H1 (cell line): ENCODE data around the gene LGI4. TPM values are rescaled to one million over a fixed set of nuclear protein-coding genes. Genes with fewer than 3 reads are reported as not detected.

Source experiments
- USF2 ChIP-seq: IDR thresholded peaks from 2 replicates; pipeline ENCODE4 v1.6.1; 2011; ENCODE audit warnings: low read length, improper control_type of control experiment
- polyA plus RNA-seq, 7 experiments: library from polyadenylated mRNA; depleted of rRNA in 3 of 7; stranded (reverse) in 5 of 7; unstranded in 2 of 7; fragments of >200 nt in 5 of 7; fragments of 200-250 nt in 2 of 7; gene quantifications; 1 replicate in 5 of 7; 2 replicates in 1 of 7; 4 replicates in 1 of 7; pipeline versions ENCODE4 v1.2.1 to v1.2.3, GENCODE V29; 2011 to 2013; ENCODE audit warnings: missing spikeins in 2 of 7, mixed read lengths in 2 of 7
- total RNA-seq: library from RNA; stranded (reverse); fragmentation: NEBNext Ultra II Directional; extraction: Animal tissue kit (Norgen Biotek cat#: 25700); gene quantifications from 2 replicates; pipeline ENCODE4 v1.2.1, GENCODE V29; 2021
- TF ChIP-seq, protein P1 (sequence below), 3 experiments: IDR thresholded peaks; 1 replicate in 2 of 3; 2 replicates in 1 of 3; pipeline versions ENCODE4 v1.5.1 to v1.6.1; 2011; ENCODE audit warnings: low read length in 3 of 3, mild to moderate bottlenecking in 3 of 3, inconsistent platforms in 2 of 3, low read depth in 1 of 3, moderate library complexity in 1 of 3; ENCODE audit not compliant: insufficient read depth in 1 of 3; ENCODE audit errors: control extremely low read depth in 1 of 3

Gene LGI4
- total and polyA plus RNA-seq, 2 of the 8 experiments (the other 6 are each of a cell fraction or from before 2014, with no cell fraction given) = 2.0 to 8.2 TPM

DNA sequence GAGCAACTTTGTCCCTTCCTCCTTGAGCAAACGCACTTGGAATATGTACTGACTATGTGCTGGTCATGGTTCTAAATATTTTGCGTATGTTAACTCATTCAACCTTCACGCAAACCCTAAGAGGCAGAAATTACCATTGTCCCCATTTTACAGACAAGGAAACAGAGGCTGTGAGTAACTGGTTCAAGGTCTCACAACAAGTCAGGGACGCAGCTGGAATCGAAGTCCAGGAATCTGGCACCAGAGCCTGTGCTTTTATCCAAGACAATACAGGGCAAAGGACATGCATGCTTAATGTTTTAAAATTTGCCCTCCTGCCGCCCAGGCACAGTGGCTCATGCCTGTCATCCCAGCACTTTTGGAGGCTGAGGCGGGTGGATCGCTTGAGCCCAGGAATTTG is 24.7 kb upstream of the LGI4 start (continued):
- TF ChIP-seq, protein P1, sequence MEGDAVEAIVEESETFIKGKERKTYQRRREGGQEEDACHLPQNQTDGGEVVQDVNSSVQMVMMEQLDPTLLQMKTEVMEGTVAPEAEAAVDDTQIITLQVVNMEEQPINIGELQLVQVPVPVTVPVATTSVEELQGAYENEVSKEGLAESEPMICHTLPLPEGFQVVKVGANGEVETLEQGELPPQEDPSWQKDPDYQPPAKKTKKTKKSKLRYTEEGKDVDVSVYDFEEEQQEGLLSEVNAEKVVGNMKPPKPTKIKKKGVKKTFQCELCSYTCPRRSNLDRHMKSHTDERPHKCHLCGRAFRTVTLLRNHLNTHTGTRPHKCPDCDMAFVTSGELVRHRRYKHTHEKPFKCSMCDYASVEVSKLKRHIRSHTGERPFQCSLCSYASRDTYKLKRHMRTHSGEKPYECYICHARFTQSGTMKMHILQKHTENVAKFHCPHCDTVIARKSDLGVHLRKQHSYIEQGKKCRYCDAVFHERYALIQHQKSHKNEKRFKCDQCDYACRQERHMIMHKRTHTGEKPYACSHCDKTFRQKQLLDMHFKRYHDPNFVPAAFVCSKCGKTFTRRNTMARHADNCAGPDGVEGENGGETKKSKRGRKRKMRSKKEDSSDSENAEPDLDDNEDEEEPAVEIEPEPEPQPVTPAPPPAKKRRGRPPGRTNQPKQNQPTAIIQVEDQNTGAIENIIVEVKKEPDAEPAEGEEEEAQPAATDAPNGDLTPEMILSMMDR (IDR thresholded peaks at IDR 0.05; ENCODE audit: control extremely low read depth in 1 of 3, insufficient read depth in 1 of 3, low read depth in 1 of 3, low read length in 3 of 3) = no peak
- TF ChIP-seq USF2 = no peak
- TF ChIP-seq, all 59 proteins: peak for 0
